NCI-H345 treated with DMSO at 0.1 percent for 48 hours (cell line): ENCODE measurements around the gene SMURF2.
"Not testable (repeated sequence)": the region's sequence is repeated elsewhere in the genome, so short reads cannot be mapped to it uniquely, and the experiment has no call there.

ENCODE experiments used
- DNase-seq: peaks from one replicate; lab custom pipeline; 2025; ENCODE audit not compliant: unreplicated experiment; lab: John Stamatoyannopoulos, UW

SMURF2 gene

DNA sequence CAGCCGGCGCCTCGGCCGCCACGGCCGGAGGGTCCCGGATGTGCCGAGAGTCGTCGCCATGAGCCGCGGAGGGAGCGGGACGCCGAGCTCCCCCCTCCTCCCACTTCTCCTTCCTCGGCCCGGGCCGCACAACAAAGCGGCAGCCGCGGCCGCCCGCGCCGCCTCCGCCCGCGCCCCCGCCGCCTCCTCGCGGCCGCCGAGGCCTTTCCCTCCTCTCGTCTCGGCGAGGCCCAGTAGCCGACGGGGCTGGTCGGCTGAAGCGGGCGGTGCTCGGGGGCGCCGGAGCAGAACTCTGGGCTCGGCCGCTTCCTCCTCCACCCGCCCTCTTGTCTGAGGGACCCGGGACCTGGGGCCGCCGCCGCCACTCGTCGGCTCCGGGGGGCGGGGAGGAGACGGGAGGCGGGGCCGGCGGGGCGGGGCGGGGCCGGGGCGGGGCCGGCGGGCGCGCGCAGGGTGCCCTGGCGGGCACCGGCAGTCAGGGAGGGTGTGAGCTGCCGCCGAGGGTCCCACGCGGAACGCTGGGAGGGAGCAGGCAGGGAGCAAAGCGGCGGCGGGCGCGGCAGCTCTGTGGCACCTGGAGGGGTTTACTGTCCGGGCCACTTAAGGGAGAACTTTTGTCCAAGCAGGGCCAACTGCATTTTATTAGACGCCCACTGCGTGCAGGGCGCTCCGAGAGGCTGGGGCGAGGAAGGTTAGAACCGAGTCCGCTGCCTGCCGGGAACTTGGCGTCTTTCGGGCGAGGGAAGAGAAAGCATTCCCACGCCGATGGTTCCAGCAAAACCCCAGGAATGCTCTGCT, at the start of gene SMURF2:
TSS of gene SMURF2 (minus strand) at position 332 of the 798 bp plus-strand sequence. CDS start 427 bp downstream, outside the sequence.
- DNase-seq: no peak

DNA sequence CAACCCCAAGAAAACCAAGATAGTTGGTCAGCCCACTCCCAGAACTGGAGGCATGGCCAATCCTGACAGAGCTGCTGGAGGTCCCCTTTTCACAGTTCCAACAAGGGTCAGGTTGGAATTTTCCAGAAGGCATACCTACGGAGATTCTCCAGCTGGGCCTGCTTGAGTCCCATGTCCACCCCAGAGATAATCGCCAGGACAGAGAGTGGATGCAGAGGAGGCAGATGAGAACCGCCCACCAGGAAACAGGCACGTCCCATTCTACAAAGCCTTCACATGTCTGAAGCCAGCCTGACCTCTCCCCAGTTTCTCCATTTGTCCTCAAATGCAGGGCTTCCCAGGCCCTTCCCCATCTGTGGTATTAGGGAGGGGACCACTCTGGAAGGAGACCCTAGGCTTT, 47.4 kb upstream of the SMURF2 start:
- no peak for DNase-seq

DNA sequence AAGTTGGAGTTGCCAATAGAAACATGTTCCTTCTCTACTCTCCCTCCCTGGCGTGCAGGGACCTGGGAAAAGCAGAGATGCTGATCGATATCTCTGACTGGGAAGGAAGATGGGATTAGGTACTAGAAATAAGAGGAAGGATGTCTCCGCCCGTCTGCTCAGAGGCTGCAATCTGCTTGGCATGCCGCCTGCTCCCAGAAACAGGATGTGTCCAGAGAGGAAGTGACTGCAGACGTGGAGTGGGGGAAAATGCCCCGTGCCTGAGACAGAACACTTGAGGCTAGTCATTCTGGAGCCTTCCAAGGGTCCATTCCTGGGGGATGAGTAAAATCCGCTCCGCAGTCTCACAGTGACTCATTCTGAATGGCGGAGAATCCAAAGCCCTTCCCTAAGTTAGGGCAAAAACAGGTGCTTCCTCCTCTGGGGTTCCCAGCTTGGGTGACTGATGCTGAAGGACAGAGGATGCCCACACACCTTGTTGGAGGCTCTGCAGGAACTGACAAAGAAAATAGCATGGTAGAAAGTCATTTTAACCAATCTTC, 45.0 kb upstream of the SMURF2 start:
- no peak for DNase-seq

DNA sequence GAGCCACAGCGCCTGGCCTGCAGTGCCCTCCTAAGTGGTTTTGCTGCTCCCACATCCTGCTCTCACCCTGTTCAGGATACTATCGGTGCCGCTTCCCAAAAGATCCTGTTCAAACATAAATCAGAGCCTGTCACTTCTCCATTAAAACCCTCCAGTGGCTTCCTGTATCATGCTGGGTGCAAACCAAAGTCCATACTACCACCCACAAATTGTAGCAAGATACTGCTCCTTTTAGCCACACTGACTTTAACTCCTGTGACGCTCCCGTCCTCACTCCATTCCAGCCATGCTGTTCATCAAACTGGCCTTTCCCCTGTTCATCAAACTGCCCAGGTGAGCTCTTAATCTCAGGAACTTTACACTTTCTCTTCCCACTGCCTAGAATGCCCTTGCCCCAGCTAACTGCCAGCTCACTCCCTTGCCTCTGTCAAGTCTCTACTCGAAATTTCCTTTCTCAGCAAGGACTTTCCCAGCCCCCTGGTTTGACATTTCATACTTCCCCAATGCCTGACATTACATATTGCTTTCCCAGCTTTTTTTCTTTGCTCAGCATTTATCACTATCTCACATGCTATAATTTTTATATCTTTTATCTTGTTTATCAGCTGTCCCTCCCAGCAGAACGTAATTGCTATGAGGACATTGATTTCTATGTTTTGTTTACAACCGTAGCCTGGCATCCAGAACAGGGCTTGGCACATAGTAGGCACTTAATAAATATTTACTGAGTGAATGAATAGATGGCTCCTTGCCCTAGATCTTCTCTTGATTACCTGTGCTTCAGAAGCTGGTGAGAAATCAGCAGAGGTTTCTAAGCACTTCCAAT, 44.3 kb upstream of the SMURF2 start:
- no peak for DNase-seq

DNA sequence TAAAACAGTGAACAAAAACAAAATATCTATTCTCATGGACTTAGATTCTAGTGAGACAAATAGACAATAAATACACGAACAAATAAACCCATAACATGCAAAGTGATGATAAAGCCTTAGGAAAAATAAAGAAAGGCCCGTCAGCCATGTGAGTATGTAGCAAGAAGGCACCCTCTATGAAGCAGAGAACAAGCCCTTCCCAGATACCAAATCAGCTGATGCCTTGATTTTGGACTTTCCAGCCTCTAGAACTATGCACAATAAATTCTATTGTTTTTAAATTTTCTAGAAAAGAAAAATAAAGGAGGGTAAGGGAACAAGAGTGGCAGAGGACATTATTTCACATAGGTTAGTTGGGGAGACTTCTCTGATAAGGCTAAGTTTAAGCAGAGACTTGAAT, 40.7 kb upstream of the SMURF2 start:
- DNase-seq: no peak

DNA sequence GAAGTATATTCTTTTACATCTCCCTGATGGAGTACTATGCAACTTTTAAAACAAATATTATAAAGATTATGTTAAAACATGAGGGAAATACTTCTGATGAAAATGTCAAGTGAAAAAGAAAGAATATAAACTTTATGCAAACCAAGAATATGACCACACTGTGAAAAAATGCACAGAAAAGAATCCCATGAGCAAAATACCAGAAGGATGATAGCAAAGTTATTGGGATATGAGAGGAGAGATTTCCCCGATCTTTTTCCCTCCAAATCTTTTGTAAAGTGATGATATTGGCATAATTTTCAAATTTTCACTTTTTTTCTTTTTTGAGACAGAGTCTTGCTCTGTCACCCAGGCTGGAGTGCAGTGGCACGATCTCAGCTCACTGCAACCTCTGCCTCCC, 36.6 kb upstream of the SMURF2 start:
- DNase-seq: no peak

DNA sequence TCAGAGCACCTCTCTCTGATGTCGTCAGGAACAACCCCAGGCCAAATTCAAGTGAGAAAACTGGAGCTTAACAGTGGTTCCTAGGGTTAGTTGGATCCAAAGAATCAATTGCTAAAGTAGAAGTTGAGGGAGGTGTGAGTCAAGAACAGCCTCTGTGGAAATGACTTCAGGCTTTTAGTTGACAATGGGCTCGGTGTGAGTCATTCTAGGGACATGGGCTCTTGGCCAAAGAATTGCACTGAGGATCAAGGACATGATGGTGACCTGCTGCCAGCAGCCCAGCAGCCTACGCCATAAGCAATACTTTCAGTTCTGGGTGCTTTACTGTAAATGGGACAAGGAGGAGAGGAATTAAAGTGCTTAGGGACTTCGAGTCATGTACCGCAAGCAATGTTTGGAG, 32.1 kb upstream of the SMURF2 start:
- no peak for DNase-seq

DNA sequence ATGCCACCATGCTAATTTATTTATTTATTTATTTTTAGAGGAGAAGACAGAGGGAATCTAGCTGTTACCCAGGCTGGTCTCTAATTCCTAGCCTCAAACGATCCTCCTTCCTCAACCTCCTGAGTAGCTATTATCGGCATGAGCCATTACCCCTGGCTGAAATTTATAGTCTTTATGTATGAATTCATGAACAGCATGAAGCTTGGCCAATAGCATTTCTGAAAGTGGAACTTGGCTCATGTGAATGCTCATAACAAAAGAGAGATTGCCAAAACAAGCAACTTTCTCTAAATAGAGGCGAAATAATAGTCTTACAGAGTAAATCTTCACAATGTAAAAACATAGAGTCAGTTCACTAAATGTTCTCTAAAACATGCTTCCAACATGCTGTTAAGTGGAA, 30.1 kb upstream of the SMURF2 start:
- DNase-seq: no peak

DNA sequence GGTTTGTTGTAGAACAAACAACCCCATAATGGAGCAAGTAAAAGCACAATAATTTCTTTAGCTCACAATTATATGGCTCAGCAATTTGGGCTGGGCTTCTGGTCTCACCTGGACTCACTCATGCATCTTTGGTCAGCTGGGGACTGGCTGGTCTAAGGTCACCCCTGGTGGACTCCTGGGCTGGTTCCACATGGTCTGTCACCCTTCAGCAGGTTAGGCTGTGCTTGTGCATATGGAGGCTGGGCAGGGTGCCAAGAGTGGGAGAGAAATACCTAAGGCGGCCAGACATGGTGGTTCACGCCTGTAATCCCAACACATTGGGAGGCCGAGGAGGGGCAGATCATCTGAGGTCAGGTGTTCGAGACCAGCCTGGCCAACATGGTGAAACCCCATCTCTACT, 27.0 kb upstream of the SMURF2 start:
- DNase-seq: no peak

DNA sequence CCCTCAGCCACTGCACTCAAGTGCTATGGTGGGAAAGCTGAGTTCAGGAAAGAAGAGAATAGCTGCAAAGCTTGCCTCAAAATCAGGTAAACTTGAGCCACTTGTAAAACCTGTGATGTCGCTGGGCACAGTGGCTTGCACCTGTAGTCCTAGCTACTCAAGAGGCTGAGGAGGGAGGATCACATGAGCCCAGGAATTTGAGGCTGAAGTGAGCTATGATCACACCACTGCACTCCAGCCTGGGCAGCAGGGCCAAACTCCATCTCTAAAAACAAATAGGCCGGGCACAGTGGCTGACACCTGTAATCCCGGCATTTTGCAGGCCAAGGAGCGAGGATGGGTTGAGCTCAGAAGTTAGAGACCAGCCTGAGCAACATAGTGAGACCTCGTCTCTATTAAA, 26.4 kb upstream of the SMURF2 start:
- no peak for DNase-seq

DNA sequence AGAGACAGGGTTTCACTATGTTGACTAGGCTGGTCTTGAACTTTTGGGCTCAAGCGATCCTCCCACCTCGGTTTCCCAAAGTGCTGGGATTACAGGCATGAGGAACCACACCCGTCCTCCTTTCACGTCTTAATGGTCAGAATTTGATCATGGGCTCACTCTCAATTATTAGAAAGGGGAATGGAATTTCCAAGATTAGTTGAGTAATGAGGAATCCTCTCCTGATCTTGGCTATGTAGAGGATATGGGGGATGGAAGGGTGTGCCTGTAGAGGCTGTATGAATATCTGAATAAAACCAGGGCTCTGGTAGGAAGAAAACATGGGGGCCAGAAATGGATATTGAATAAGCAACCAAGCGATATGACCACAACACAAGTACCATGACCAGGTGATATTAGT, 25.9 kb upstream of the SMURF2 start:
- no peak for DNase-seq

DNA sequence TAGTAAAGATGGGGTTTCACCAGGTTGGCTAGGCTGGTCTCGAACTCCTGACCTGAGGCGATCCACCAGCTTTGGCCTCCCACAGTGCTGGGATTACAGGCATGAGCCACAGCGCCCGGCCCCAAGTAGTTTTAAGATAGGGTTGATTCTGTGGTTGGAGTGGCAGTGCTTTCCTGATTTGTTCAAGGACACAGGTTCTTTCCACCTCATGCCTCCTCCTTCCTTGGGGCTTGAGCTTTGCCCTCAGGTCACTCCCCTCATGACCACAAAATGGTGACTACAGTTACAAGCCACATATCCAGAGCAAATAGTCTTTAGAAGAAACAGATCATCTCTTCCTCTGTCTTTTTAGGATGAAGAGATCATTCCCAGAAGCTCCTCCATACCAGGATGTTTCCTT, 25.3 kb upstream of the SMURF2 start:
- no peak for DNase-seq

DNA sequence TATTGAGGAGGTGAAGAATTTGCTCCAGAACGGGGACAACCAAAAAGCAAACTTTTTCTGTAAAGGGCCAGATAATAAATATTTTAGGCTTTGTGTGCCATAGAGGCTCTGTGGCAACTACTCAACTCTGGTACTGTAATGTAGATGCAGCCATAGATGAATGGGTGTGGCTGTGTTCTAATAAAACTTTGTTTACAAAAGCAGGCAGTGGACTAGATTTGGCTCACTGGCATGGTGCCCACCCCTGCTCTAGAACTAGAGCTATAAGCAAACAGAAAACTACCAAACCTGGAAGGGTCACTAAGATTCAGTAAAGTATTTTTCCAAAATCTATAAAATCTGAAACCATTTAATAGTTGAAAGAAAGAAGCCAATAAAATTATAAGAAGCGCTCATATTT, 24.6 kb upstream of the SMURF2 start:
- no peak for DNase-seq

DNA sequence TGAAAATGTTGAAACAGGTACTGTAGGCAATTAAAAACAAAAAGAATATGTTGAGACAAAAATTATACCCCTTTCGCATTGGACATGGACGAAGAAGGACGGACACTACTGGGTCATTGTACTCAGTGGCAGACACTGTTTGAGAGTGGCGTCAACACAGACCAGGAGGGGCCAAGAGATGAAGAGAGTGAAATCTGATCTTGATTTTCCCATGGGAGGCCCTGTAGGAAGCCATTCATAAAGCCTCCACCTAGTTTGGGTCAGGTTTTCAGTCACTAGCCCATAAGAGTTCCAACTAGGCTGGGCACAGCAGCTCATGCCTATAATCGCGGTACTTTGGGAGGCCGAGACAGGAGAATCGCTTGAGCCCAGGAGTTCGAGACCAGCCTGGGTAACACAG, 23.6 kb upstream of the SMURF2 start:
- no peak for DNase-seq

DNA sequence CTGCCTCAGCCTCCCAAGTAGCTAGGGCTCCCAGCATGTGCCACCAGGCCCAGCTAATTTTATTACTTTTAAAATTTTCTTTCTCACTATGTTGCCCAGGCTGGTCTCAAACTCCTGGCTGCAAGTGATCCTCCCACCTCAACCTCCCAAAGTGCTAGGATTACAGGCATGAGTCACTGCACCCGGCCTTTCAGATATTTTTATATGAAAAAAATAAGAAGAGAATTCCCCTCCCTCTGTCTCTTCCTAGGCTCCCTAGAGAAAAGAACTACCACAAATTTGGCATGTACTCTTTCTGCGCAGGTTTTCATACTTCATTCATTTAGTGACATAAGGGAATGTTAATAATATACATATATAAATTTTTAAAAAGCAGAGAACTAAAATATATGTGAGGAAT, 21.7 kb upstream of the SMURF2 start:
- no peak for DNase-seq

DNA sequence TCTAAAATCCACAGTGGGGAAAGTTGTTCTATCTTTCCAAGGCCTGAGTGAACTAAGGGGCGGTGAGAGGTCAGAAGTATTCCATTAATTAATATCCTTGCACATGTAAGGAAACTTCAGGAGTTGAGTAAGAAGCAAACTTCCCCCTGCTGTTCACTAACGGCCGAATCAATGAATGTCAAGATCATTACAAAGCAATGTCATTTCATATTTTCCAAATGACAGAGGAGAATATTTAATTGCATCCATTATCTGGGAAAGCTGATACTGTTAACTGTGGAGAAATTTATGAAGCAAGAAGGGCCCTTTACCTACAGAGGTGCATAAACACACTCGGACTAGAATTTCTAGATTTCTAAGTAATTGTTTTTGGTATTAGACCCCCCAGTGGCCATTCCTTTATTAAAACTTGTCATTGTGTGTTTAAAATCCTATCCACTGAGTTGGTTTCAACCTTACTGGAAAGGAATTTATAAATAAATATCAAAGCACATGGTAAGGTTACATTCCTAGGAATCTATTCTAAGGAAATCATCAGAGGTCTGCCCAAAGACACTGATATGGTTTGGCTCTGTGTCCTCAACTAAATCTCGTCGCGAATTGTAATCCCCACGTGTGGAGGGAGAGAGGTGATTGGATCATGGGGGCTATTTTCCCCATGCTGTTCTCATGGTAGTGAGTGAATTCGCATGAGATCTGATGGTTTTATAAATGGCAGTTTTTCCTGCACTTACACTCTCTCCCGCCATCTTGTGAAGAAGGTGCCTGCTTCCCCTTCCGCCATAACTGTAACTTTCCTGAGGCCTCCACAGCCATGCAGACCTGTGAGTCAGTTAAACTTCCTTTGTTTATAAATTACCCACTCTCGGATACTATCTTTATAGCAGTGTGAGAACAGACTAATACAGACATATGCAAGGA, 20.4 kb upstream of the SMURF2 start:
- no peak for DNase-seq

DNA sequence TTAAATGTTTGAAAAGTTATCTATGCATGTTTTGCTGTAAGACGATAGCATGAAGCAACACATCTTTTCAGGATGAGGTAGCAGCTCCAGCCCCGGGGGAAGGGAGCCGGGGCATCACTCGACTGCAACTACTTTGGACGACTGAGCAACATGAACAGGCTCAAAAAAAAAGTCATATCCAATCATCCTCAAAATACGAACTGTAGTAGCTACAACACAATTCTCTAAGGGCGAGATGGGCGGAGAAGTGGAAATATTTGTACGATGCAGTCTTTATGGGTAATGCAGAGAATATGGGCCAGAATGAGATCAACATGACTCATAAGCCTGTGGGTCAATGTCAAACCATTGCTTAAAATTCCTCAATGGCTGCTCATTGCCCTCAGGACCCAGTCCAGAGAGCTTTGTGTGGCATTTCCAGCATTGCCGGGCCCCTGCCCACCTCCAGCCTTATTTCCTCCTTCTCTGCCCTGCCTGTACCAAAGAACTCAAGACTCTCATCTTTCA, 17.7 kb upstream of the SMURF2 start:
- no peak for DNase-seq

DNA sequence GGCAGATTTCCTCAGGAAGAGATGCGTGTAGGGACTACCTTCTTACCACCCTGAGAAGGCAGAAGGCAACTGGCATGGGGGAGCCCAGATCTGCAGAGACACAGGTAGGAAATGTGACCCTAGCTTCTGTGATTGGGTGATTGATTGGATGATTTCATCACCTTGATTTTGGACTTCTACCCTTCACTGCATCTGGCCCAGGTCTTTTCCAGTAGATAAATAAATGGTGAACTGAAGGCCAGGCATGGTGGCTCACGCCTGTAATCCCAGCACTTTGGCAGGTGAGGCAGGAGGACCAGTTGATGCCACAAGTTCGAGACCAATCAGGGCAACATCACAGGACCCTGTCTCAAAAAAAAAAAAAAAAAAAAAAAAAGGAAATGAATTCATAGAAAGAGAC, 14.7 kb upstream of the SMURF2 start:
- no peak for DNase-seq

DNA sequence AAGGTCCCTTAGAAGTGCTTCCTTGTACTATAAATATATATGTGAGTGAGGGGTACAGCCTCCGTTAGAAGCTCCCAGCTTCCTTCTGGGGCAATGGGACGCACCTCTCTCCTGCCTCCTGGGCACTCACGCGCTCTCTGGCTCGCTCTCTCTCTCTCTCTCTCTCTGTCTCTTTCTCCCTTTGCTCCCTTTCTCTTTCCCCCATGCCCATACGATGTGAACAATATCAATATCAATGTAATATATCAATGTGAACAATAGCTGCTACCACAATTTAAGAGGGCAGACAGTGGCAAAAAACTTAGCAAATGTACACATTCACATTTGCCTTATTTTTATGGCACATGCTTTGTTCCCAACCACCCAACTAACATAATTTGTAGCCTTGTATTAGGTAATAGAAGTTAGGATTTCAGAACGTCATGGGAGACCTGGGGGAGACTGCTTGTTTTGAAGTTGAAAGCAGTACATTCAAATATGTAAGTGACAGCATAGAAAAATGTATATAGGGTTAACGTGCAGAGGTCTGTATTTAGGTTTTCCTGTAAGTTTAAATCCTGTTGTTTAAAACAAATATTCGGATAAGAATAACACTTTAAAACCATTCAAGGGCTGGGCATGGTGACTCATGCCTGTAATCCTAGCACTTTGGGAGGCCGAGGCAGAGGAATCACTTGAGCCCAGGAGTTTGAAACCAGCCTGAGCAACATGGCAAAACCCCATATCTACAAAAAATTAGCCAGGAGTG, 8.9 kb upstream of the SMURF2 start:
- not testable (repeated sequence) for DNase-seq
